Neural crest cell (in vitro differentiated cells): ENCODE measurements around the gene RUSF1. TPM values are rescaled to one million over a fixed set of nuclear protein-coding genes. Genes with fewer than 3 reads are reported as not detected.
A peak's percentile ranks its signal among the peaks of the same experiment; 100 is the strongest.
"Not testable (repeated sequence)": the region's sequence is repeated elsewhere in the genome, so short reads cannot be mapped to it uniquely, and the experiment has no call there.

Experiments used
- DNase-seq: peaks from one replicate; pipeline ENCODE4 v3.0.0; 2021; ENCODE audit warnings: low read depth, mixed read lengths, low spot score
- H3K27ac Mint-ChIP-seq: one replicate; pipeline ENCODE4 v1.8.0; 2021; ENCODE audit warnings: mild to moderate bottlenecking, mixed read lengths; ENCODE audit not compliant: unreplicated experiment
- H3K27me3 Mint-ChIP-seq: 2 replicates; pipeline ENCODE4 v1.8.0; 2021; ENCODE audit warnings: low read depth, mild to moderate bottlenecking, mixed read lengths
- H3K36me3 Mint-ChIP-seq: 2 replicates; pipeline ENCODE4 v1.8.0; 2021; ENCODE audit warnings: low read depth, mild to moderate bottlenecking, mixed read lengths
- H3K4me1 Mint-ChIP-seq: 2 replicates; pipeline ENCODE4 v1.8.0; 2021; ENCODE audit warnings: mixed read lengths
- H3K4me3 Mint-ChIP-seq: one replicate; pipeline ENCODE4 v1.8.0; 2021; ENCODE audit warnings: mild to moderate bottlenecking, mixed read lengths
- H3K9me3 Mint-ChIP-seq: 2 replicates; pipeline ENCODE4 v1.8.0; 2021; ENCODE audit warnings: mixed read lengths
- total RNA-seq: library from RNA; stranded (reverse); gene quantifications from 2 replicates; pipeline ENCODE4 v1.2.1, GENCODE V29; 2021
- TF ChIP-seq, protein P1 (sequence below): fragments of 200-600 bp; sonication (generic); conservative IDR thresholded peaks from 2 replicates; pipeline ENCODE4 v1.5.0; 2021; ENCODE audit warnings: antibody characterized with exemption, mild to moderate bottlenecking

Gene RUSF1
- total RNA-seq, 1 donor from 2014 or later = 47.7 TPM

DNA sequence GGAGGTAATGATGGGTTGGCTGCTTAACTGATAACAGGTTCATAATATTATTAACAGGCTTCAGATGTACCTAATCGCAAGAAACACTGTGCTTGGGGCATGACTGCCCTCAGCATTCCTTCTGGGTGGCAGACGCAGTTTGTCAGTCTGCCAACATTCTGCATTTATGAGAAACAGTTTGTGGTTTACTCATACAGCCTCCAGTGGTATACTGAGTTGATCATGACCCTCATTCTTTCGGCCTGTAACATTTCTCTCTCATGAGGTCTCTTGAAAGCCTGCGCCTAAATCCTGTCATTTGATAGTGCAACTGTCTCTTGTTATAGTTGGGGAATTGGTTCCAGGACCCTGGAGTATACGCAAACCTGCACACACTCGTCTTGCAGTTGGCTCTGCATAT is 4.9 kb upstream of the RUSF1 start:
- no peak for DNase-seq
- no peak overlapping the region for H3K27ac Mint-ChIP-seq
- H3K9me3 Mint-ChIP-seq = no peaks in the 10 kb centered on the region
- H3K27me3 Mint-ChIP-seq = peaks cover 37% of the 10 kb centered on the region
- no peak overlapping the region for H3K4me3 Mint-ChIP-seq
- TF ChIP-seq, protein P1, sequence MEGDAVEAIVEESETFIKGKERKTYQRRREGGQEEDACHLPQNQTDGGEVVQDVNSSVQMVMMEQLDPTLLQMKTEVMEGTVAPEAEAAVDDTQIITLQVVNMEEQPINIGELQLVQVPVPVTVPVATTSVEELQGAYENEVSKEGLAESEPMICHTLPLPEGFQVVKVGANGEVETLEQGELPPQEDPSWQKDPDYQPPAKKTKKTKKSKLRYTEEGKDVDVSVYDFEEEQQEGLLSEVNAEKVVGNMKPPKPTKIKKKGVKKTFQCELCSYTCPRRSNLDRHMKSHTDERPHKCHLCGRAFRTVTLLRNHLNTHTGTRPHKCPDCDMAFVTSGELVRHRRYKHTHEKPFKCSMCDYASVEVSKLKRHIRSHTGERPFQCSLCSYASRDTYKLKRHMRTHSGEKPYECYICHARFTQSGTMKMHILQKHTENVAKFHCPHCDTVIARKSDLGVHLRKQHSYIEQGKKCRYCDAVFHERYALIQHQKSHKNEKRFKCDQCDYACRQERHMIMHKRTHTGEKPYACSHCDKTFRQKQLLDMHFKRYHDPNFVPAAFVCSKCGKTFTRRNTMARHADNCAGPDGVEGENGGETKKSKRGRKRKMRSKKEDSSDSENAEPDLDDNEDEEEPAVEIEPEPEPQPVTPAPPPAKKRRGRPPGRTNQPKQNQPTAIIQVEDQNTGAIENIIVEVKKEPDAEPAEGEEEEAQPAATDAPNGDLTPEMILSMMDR = no peak
- no peaks in the 10 kb centered on the region for H3K36me3 Mint-ChIP-seq
- H3K4me1 Mint-ChIP-seq = peaks cover 16% of the 10 kb centered on the region

DNA sequence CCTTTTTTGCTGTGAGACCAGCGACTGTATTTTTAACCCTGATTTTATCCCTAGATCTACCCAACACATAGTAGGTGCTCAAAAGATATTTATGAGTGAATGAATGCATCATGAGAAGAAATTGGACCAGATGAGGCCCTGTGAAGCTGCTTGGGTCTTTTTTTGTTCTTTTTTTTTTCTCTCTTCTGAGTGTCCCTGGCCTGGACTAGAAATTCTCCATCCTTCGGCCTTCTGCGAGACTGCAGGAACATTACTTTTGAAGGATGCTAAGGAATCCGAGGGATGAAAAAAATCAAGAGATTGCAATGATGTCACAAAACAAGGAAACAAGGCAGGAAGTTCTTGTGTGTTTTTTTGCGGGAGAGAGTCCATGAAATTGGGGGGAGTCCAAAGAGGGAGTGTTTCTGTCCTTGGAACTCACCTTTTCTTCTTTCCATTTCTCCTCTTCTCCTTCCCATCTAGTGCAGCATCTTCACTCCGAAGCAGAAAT is 560 bp upstream of the RUSF1 start:
- peak overlapping the region; percentile 98 for H3K27ac Mint-ChIP-seq
- no peaks in the 10 kb centered on the region for H3K9me3 Mint-ChIP-seq

DNA sequence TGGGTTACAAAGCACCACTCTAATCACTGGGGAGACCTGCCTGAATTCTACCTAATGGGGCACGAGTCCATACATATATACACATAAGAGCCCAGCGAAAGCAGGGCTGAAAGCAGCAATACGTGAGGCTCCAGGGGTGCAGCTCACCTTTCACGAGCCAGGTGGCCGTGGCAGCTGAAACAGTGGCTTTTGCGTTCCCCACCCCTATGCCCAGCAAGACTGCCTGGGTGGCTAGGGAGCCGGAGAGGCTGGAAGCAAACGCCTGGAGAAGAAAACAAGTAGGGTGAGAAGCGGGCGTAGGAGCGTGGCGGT is 618 bp downstream of the RUSF1 start:
- peaks cover 20% of the 10 kb centered on the region for H3K4me1 Mint-ChIP-seq
- H3K27me3 Mint-ChIP-seq = peaks cover 4% of the 10 kb centered on the region
- H3K36me3 Mint-ChIP-seq = no peaks in the 10 kb centered on the region
- H3K4me3 Mint-ChIP-seq = peak overlapping the region; percentile 89
- no peak overlapping the region for H3K27ac Mint-ChIP-seq
- TF ChIP-seq, protein P1 = no peak
- no peaks in the 10 kb centered on the region for H3K9me3 Mint-ChIP-seq
- no peak for DNase-seq

More for the DNA sequence above, 560 bp upstream of the RUSF1 start:
- DNase-seq = no peak
- TF ChIP-seq, protein P1 = no peak
- H3K27me3 Mint-ChIP-seq = peaks cover 9% of the 10 kb centered on the region
- peak overlapping the region; percentile 89 for H3K4me3 Mint-ChIP-seq
- no peaks in the 10 kb centered on the region for H3K36me3 Mint-ChIP-seq
- H3K4me1 Mint-ChIP-seq = peaks cover 20% of the 10 kb centered on the region

DNA sequence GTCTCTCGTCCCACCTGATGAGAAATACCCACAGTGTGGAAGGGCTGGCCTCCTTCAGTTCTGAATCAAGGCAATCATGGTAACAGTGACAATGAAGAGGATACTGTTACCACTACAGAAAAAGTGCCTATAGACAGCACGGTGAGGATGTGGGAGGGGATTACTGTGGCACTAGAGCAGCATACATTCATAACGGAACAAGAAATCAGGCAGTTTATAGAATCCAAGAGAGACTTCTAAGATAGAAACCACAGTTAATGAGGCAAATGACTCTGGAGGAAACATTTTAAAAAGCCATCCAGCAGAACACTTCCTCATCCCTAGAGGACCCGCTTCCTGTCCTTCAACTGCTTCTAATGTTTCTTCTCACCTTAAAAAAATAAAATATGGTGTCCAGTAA is 2.7 kb downstream of the RUSF1 start:
- Mint-ChIP-seq H3K4me3 (peak overlapping the region; percentile 25), H3K27me3 (no peaks in the 10 kb centered on the region), H3K27ac (no peak overlapping the region), H3K36me3 (no peaks in the 10 kb centered on the region), H3K4me1 (peaks cover 20% of the 10 kb centered on the region), H3K9me3 (no peaks in the 10 kb centered on the region)
- DNase-seq = no peak
- TF ChIP-seq, protein P1 = no peak

DNA sequence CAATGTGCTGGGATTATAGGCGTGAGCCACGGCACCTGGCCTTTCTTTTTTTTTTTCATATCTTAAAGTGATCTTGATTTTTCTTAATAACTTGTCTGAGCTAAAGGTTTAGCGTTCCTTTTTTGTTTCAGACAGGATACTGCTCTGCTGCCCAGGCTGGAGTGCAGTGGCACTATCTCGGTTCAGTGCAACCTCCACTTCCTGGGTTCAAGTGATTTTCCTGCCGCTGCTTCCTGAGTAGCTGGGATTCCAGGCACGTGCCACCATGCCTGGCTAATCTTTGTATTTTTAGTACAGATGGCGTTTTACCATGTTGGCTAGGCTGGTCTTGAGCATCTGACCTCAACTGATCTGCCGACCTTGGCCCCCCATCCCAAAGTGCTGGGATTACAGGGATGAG is 4.0 kb downstream of the RUSF1 start:
- no peaks in the 10 kb centered on the region for H3K36me3 Mint-ChIP-seq
- TF ChIP-seq, protein P1 = no peak
- no peaks in the 10 kb centered on the region for H3K27me3 Mint-ChIP-seq
- no peaks in the 10 kb centered on the region for H3K9me3 Mint-ChIP-seq
- no peak overlapping the region for H3K27ac Mint-ChIP-seq
- no peak for DNase-seq
- H3K4me1 Mint-ChIP-seq = peaks cover 18% of the 10 kb centered on the region
- H3K4me3 Mint-ChIP-seq = no peak overlapping the region

DNA sequence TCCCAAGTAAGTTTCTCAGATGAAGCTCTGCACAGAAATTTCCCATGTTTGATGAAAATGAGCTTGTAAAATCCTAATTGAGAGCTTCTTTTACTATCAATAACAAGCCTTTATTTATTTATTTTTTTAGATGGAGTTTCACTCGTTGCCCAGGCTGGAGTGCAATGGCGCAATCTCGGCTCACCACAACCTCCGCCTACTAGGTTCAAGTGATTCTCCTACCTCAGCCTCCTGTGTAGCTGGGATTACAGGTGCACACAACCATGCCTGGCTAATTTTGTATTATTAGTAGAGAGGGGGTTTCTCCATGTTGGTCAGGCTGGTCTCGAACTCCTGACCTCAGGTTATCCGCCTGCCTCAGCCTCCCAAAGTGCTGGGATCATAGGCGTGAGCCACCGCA is 4.6 kb downstream of the RUSF1 start:
- H3K36me3 Mint-ChIP-seq, DNase-seq, H3K27ac Mint-ChIP-seq, H3K4me3 Mint-ChIP-seq, H3K9me3 Mint-ChIP-seq, H3K27me3 Mint-ChIP-seq: not testable (repeated sequence)
- H3K4me1 Mint-ChIP-seq = peaks cover 12% of the 10 kb centered on the region
